SU-DHL-6 (cell line): Measurements from ENCODE around the gene PIGB.

Experiments
- H2AFZ ChIP-seq: fragments of 200-600 bp; sonication (generic); 2 replicates; pipeline ENCODE4 v1.6.1; 2014; ENCODE audit warnings: low read depth, mild to moderate bottlenecking, moderate library complexity, mixed read lengths, antibody characterized with exemption, low read length; ENCODE audit not compliant: severe bottlenecking
- H3F3A ChIP-seq: fragments of 200-600 bp; shearing (Covaris generic); 2 replicates; pipeline ENCODE4 v1.6.0; 2016; ENCODE audit warnings: antibody characterized with exemption, mild to moderate bottlenecking; ENCODE audit not compliant: insufficient read depth
- H3K27ac ChIP-seq: fragments of 200-600 bp; sonication (generic); 2 replicates; pipeline ENCODE4 v1.5.1; 2016; ENCODE audit warnings: low read depth, mild to moderate bottlenecking, low read length, moderate library complexity, mixed read lengths
- H3K27me3 ChIP-seq: fragments of 200-600 bp; sonication (generic), shearing (Covaris generic); 2 replicates; pipeline ENCODE4 v1.6.0; 2014; ENCODE audit warnings: mild to moderate bottlenecking, low read length
- H3K36me3 ChIP-seq: fragments of 200-600 bp; sonication (generic); 2 replicates; pipeline ENCODE4 v1.6.1; 2014; ENCODE audit warnings: mild to moderate bottlenecking, low read length, mixed read lengths
- H3K4me2 ChIP-seq: fragments of 300-600, 200-600 bp; shearing (Covaris generic), sonication (generic); 2 replicates; pipeline ENCODE4 v1.6.0; 2014; ENCODE audit warnings: low read length, low read depth, mild to moderate bottlenecking; ENCODE audit not compliant: poor library complexity, severe bottlenecking
- H3K4me3 ChIP-seq: fragments of 200-600 bp; sonication (generic); 2 replicates; pipeline ENCODE4 v1.5.1; 2014; ENCODE audit warnings: antibody characterized with exemption, low read length, mild to moderate bottlenecking, mixed read lengths; ENCODE audit not compliant: insufficient read depth, poor library complexity, severe bottlenecking
- H3K79me2 ChIP-seq: fragments of 200-600 bp; sonication (generic); 2 replicates; pipeline ENCODE4 v1.6.1; 2014; ENCODE audit warnings: mild to moderate bottlenecking, low read length, moderate library complexity; ENCODE audit not compliant: insufficient read depth
- H3K9ac ChIP-seq: fragments of 200-600 bp; sonication (generic); 2 replicates; pipeline ENCODE4 v1.7.0; 2014; ENCODE audit warnings: mild to moderate bottlenecking, low read length
- H3K9me2 ChIP-seq: fragments of 200-600 bp; sonication (generic); replicated peaks from 2 replicates; pipeline ENCODE4 v1.6.1; 2014; ENCODE audit warnings: low read length; ENCODE audit not compliant: insufficient read depth
- H3K9me3 ChIP-seq: fragments of 200-600 bp; sonication (generic); 2 replicates; pipeline ENCODE4 v1.6.1; 2014; ENCODE audit warnings: low read length, mixed read lengths; ENCODE audit not compliant: insufficient read depth
- H4K20me1 ChIP-seq: fragments of 200-600 bp; sonication (generic); 2 replicates; pipeline ENCODE4 v1.6.1; 2014; ENCODE audit warnings: low read depth, mild to moderate bottlenecking, antibody characterized with exemption, low read length, moderate library complexity, mixed read lengths
- EZH2phosphoT487 ChIP-seq: fragments of 200-600 bp; sonication (generic), shearing (Covaris generic); conservative IDR thresholded peaks from 2 replicates; pipeline ENCODE4 v1.6.1; 2018; ENCODE audit warnings: mild to moderate bottlenecking, antibody characterized with exemption, low read length, moderate library complexity, mixed read lengths
- TF ChIP-seq, protein P1 (sequence below): fragments of 200-600 bp; sonication (generic); IDR thresholded peaks from one replicate; pipeline ENCODE4 v1.5.1; 2017; ENCODE audit warnings: antibody characterized with exemption, mild to moderate bottlenecking, low read length, moderate library complexity; ENCODE audit not compliant: insufficient read depth, poor library complexity, severe bottlenecking

Gene PIGB

DNA sequence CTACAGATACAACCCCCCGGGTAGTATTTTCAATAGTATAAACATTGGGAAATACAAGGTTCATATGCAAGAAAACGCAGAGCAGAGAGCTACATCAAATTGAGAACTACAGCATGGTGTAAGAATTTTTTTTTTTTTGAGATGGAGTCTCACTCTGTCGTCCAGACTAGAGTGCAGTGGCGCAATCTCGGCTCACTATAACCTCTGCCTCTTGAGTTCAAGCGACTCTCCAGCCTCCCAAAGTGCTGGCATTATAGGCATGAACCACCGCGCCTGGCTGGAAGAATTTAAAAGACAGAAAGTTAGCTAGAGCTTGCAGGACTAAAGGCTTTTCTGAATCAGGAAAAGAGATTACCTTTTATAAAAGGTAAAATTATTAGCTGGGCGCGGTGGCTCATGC lies 42.0 kb downstream of the PIGB start:
- Histone ChIP-seq H3K9me2 (no peaks in the 10 kb centered on the region), H3K79me2 (no peaks in the 10 kb centered on the region), H3K9me3 (no peaks in the 10 kb centered on the region), H3F3A (no peaks in the 10 kb centered on the region), H3K9ac (no peak overlapping the region), H4K20me1 (no peaks in the 10 kb centered on the region), H2AFZ (no peak overlapping the region), H3K4me3 (no peak overlapping the region), H3K36me3 (0 out of 2 replicates have a peak, but pooled peaks cover 7% of the 10 kb centered on the region), H3K27me3 (no peaks in the 10 kb centered on the region), H3K4me2 (no peak overlapping the region), H3K27ac (no peak overlapping the region)
- no peak for TF ChIP-seq EZH2phosphoT487
- TF ChIP-seq, protein P1, sequence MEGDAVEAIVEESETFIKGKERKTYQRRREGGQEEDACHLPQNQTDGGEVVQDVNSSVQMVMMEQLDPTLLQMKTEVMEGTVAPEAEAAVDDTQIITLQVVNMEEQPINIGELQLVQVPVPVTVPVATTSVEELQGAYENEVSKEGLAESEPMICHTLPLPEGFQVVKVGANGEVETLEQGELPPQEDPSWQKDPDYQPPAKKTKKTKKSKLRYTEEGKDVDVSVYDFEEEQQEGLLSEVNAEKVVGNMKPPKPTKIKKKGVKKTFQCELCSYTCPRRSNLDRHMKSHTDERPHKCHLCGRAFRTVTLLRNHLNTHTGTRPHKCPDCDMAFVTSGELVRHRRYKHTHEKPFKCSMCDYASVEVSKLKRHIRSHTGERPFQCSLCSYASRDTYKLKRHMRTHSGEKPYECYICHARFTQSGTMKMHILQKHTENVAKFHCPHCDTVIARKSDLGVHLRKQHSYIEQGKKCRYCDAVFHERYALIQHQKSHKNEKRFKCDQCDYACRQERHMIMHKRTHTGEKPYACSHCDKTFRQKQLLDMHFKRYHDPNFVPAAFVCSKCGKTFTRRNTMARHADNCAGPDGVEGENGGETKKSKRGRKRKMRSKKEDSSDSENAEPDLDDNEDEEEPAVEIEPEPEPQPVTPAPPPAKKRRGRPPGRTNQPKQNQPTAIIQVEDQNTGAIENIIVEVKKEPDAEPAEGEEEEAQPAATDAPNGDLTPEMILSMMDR = no peak

- H3K9me3 ChIP-seq = no peaks in the 10 kb centered on the region
- H3K79me2 ChIP-seq = no peaks in the 10 kb centered on the region
- no peaks in the 10 kb centered on the region for H3K27me3 ChIP-seq
- H2AFZ ChIP-seq = no peak overlapping the region
- H3K4me3 ChIP-seq = no peak overlapping the region
- no peak overlapping the region for H3K27ac ChIP-seq
- no peak overlapping the region for H3K9ac ChIP-seq
- H3K36me3 ChIP-seq = no peaks in the 10 kb centered on the region
- H3F3A ChIP-seq = no peaks in the 10 kb centered on the region
- H4K20me1 ChIP-seq = no peaks in the 10 kb centered on the region
- no peaks in the 10 kb centered on the region for H3K9me2 ChIP-seq
- H3K4me2 ChIP-seq = no peak overlapping the region
- no peak for TF ChIP-seq EZH2phosphoT487
- TF ChIP-seq, protein P1 = no peak
These were observed 43.6 kb downstream of the PIGB start for GRCh38 chr15:55362641-55363040.

DNA sequence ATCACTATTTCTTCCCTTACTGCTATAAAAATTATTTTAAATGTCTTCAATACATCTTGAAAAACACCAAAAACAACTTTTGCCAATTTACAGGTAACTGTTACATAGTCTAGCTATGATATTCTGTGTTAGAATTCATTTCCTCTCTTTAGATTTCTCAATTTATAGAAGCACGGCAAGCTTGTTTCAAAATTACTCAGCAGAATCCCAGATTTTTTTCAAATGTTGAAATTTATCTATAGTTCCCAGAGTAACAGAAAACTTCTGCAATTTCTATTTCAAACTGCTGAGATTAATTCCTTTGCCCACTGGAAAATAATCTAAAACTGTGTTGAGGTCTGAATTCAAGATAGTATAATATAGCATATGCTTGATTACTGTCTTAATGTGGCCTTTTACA lies 48.0 kb downstream of the PIGB start:
- H3K27ac ChIP-seq = no peak overlapping the region
- H3K27me3 ChIP-seq = no peaks in the 10 kb centered on the region
- H3F3A ChIP-seq = no peaks in the 10 kb centered on the region
- no peak overlapping the region for H2AFZ ChIP-seq
- H3K9ac ChIP-seq = no peak overlapping the region
- H3K79me2 ChIP-seq = no peaks in the 10 kb centered on the region
- no peak overlapping the region for H3K4me3 ChIP-seq
- no peaks in the 10 kb centered on the region for H3K9me2 ChIP-seq
- TF ChIP-seq EZH2phosphoT487 = no peak
- TF ChIP-seq, protein P1 = no peak
- no peak overlapping the region for H3K4me2 ChIP-seq
- no peaks in the 10 kb centered on the region for H3K9me3 ChIP-seq
- no peaks in the 10 kb centered on the region for H3K36me3 ChIP-seq
- H4K20me1 ChIP-seq = no peaks in the 10 kb centered on the region
